Transverse colon (tissue), 3 donors: ENCODE results near the gene CADPS2.

Experiments used
- CTCF ChIP-seq, 5 experiments: fragments of 200-600 bp in 3 of 5; fragments of 450-650 bp in 2 of 5; sonication (generic) in 3 of 5; IDR thresholded peaks; 1 replicate in 2 of 5; 2 replicates in 3 of 5; pipeline ENCODE4 v1.5.1; 2016 to 2017; ENCODE audit warnings: antibody characterized with exemption in 5 of 5, inconsistent platforms in 3 of 5, mild to moderate bottlenecking in 2 of 5, moderate library complexity in 1 of 5
- POLR2A ChIP-seq: fragments of 450-650 bp; IDR thresholded peaks from one replicate; pipeline ENCODE4 v1.6.1; 2016; ENCODE audit warnings: antibody characterized with exemption, mild to moderate bottlenecking, moderate library complexity

- TF ChIP-seq POLR2A: no peak
- TF ChIP-seq CTCF (IDR thresholded peaks at IDR 0.05): no peak
These were observed 585.1 kb downstream of the CADPS2 start for GRCh38 chr7:122300956-122301833.
